Hepatocyte (in vitro differentiated cells): ENCODE measurements around the gene XXYLT1. TPM values are rescaled to one million over a fixed set of nuclear protein-coding genes. Genes with fewer than 3 reads are reported as not detected.

Experiments used
- DNase-seq: peaks from one replicate; pipeline ENCODE4 v3.0.0-alpha.2; 2016; ENCODE audit warnings: low spot score
- H2AFZ ChIP-seq: fragments of 200-600 bp; sonication (generic); 2 replicates; pipeline ENCODE4 v1.6.0; 2016; ENCODE audit warnings: antibody characterized with exemption, mild to moderate bottlenecking
- H3K27ac ChIP-seq: fragments of 200-600 bp; sonication (generic); 2 replicates; pipeline ENCODE4 v1.5.1; 2016; ENCODE audit warnings: mild to moderate bottlenecking
- H3K27me3 ChIP-seq: fragments of 200-600 bp; sonication (generic); 2 replicates; pipeline ENCODE4 v1.6.1; 2016
- H3K36me3 ChIP-seq: fragments of 200-600 bp; sonication (generic); replicated peaks from 2 replicates; pipeline ENCODE4 v1.5.1; 2016; ENCODE audit warnings: low read depth; ENCODE audit not compliant: insufficient read depth
- H3K4me1 ChIP-seq: fragments of 200-600 bp; sonication (generic); 2 replicates; pipeline ENCODE4 v1.5.1; 2016; ENCODE audit warnings: mild to moderate bottlenecking, moderate library complexity; ENCODE audit not compliant: insufficient read depth
- H3K4me2 ChIP-seq: fragments of 200-600 bp; sonication (generic); 2 replicates; pipeline ENCODE4 v1.6.0; 2016
- H3K4me3 ChIP-seq: fragments of 200-600 bp; sonication (generic); 2 replicates; pipeline ENCODE4 v1.5.1; 2016; ENCODE audit warnings: mild to moderate bottlenecking
- H3K79me2 ChIP-seq: fragments of 200-600 bp; sonication (generic); 2 replicates; pipeline ENCODE4 v1.6.0; 2017; ENCODE audit warnings: mild to moderate bottlenecking
- H3K9me2 ChIP-seq: fragments of 200-600 bp; sonication (generic); replicated peaks from 2 replicates; pipeline ENCODE4 v1.6.0; 2017; ENCODE audit warnings: mild to moderate bottlenecking; ENCODE audit not compliant: insufficient read depth
- H3K9me3 ChIP-seq: fragments of 200-600 bp; sonication (generic); 2 replicates; pipeline ENCODE4 v1.5.1; 2016; ENCODE audit warnings: low read depth, mild to moderate bottlenecking
- H4K20me1 ChIP-seq: fragments of 200-600 bp; sonication (generic); 2 replicates; pipeline ENCODE4 v1.6.0; 2016; ENCODE audit warnings: mild to moderate bottlenecking; ENCODE audit not compliant: insufficient read depth, poor library complexity, severe bottlenecking
- CTCF ChIP-seq: fragments of 200-600 bp; sonication (generic); IDR thresholded peaks from 2 replicates; pipeline ENCODE4 v1.5.1; 2016; ENCODE audit warnings: antibody characterized with exemption, mild to moderate bottlenecking; ENCODE audit not compliant: poor library complexity
- EZH2 ChIP-seq: fragments of 200-600 bp; sonication (generic); IDR thresholded peaks from 2 replicates; pipeline ENCODE4 v1.6.1; 2016; ENCODE audit warnings: antibody characterized with exemption, mild to moderate bottlenecking, borderline replicate concordance
- EZH2phosphoT487 ChIP-seq: fragments of 200-600 bp; sonication (generic); IDR thresholded peaks from one replicate; pipeline ENCODE4 v1.6.1; 2018; ENCODE audit warnings: antibody characterized with exemption, mild to moderate bottlenecking, low read depth, moderate library complexity; ENCODE audit not compliant: unreplicated experiment, severe bottlenecking
- WGBS: methylation state at CpG from one replicate; pipeline ENCODE4 v1.1.6; 2016; ENCODE audit warnings: low lambda C conversion rate; ENCODE audit errors: missing lambda C conversion rate; 5-methylcytosine and 5-hydroxymethylcytosine counted together
- polyA plus RNA-seq: library from polyadenylated mRNA; unstranded; fragments of >200 nt; fragmentation: Nextera tagmentation; extraction: Ambion mirVana; gene quantifications from 2 replicates; pipeline ENCODE4 v1.2.1, GENCODE V29; 2016
- total RNA-seq: library from RNA; depleted of rRNA; stranded (reverse); fragments of >200 nt; gene quantifications from 2 replicates; pipeline ENCODE4 v1.2.3, GENCODE V29; 2014

Gene XXYLT1
- total and polyA plus RNA-seq, 2 experiments from 2014 or later, result 20.9 to 25.6 TPM

GRCh38 chr3:195041871-195042742, 228.9 kb downstream of the XXYLT1 start:
- H3K36me3 ChIP-seq, result no peaks in the 10 kb centered on the region
- H3K4me3 ChIP-seq, result no peak overlapping the region
- DNase-seq, result no peak
- H3K27me3 ChIP-seq, result no peaks in the 10 kb centered on the region
- no peaks in the 10 kb centered on the region for H3K9me3 ChIP-seq
- H3K9me2 ChIP-seq, result no peaks in the 10 kb centered on the region
- no peak for TF ChIP-seq EZH2
- no peak for TF ChIP-seq EZH2phosphoT487
- WGBS, result 69% methylated on average over 16 of the region's 16 CpGs
- H2AFZ ChIP-seq, result no peak overlapping the region
- H3K27ac ChIP-seq, result no peak overlapping the region
- no peaks in the 10 kb centered on the region for H3K4me1 ChIP-seq
- no peaks in the 10 kb centered on the region for H4K20me1 ChIP-seq
- H3K79me2 ChIP-seq, result no peaks in the 10 kb centered on the region
- H3K4me2 ChIP-seq, result no peak overlapping the region

GRCh38 chr3:195040773-195041520, 230.0 kb downstream of the XXYLT1 start:
- Histone ChIP-seq H3K9me2 (no peaks in the 10 kb centered on the region), H3K27ac (no peak overlapping the region), H2AFZ (no peak overlapping the region), H3K4me3 (no peak overlapping the region), H3K4me2 (no peak overlapping the region), H3K9me3 (no peaks in the 10 kb centered on the region), H3K36me3 (no peaks in the 10 kb centered on the region), H3K79me2 (no peaks in the 10 kb centered on the region), H3K27me3 (no peaks in the 10 kb centered on the region), H3K4me1 (no peaks in the 10 kb centered on the region), H4K20me1 (no peaks in the 10 kb centered on the region)
- 85% methylated on average over 13 of the region's 13 CpGs for WGBS
- TF ChIP-seq CTCF (no peak), EZH2phosphoT487 (no peak), EZH2 (no peak)
- DNase-seq, result no peak

DNA sequence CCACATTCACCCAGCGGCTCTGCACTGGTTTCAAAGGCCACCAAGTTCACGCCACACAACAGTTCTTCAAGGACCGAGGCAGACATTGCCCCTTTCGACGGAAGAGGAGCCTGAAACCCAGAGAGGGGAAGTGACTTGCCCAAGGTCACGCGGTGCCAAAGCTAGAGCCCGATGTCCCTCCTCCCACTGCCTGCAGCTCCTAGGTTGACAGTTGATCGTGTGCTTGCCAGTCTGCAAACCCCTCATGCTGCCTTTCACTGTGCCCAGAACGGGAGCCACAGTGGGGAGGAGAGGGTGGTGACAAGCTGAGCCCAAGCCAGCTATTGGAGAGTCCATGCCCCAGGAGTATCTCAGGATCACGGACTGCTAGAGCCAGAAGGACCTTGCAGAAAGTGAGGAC, 230.9 kb downstream of the XXYLT1 start:
- no peak overlapping the region for H3K4me2 ChIP-seq
- no peak overlapping the region for H3K4me3 ChIP-seq
- no peak for TF ChIP-seq EZH2phosphoT487
- no peak for TF ChIP-seq EZH2
- TF ChIP-seq CTCF, result no peak
- H3K36me3 ChIP-seq, result no peaks in the 10 kb centered on the region
- H3K4me1 ChIP-seq, result no peaks in the 10 kb centered on the region
- 92% methylated on average over 11 of the region's 11 CpGs for WGBS
- H3K9me2 ChIP-seq, result no peaks in the 10 kb centered on the region
- H2AFZ ChIP-seq, result no peak overlapping the region
- H3K79me2 ChIP-seq, result no peaks in the 10 kb centered on the region
- no peaks in the 10 kb centered on the region for H3K27me3 ChIP-seq
- no peaks in the 10 kb centered on the region for H3K9me3 ChIP-seq
- H3K27ac ChIP-seq, result no peak overlapping the region
- H4K20me1 ChIP-seq, result no peaks in the 10 kb centered on the region
- no peak for DNase-seq
